Measurements from ENCODE around the gene TMC4. TPM values are rescaled to one million over a fixed set of nuclear protein-coding genes. Genes with fewer than 3 reads are reported as not detected.
"Not testable (repeated sequence)": the region's sequence is repeated elsewhere in the genome, so short reads cannot be mapped to it uniquely, and the experiment has no call there.

The TMC4 gene
- total RNA-seq, 1 experiment from 2014 or later = 13.4 TPM

GRCh38 chr19:54216869-54217268 lies 43.9 kb upstream of the TMC4 start:
- ChIA-PET POLR2A (ENCODE audit: unreplicated experiment) (no interaction called here), CTCF (no interaction called here)
- H3K9me2 ChIP-seq (replicated peaks; ENCODE audit: low read length) = no peaks in the 10 kb centered on the region
- no TSS peak for BruUV-seq (replicated peaks)
- no peaks in the 10 kb centered on the region for H4K20me1 ChIP-seq (ENCODE audit: low read length)
- no peaks in the 10 kb centered on the region for H3K4me1 ChIP-seq (ENCODE audit: insufficient read depth, low read length)
- H3K4me3 ChIP-seq (ENCODE audit: low read length) = no peak overlapping the region
- no peaks in the 10 kb centered on the region for H3K27me3 ChIP-seq (ENCODE audit: low read length)
- no peak overlapping the region for H3K9ac ChIP-seq (ENCODE audit: low read length)
- H3K27ac ChIP-seq (ENCODE audit: low read length) = no peak overlapping the region
- H2AFZ ChIP-seq (ENCODE audit: low read length) = no peak overlapping the region
- intact Hi-C loops (cut with micrococcal nuclease) = no loop called here
- H3K4me2 ChIP-seq (ENCODE audit: low read length) = no peak overlapping the region
- H3K9me3 ChIP-seq (ENCODE audit: low read length) = no peaks in the 10 kb centered on the region
- no peaks in the 10 kb centered on the region for H3F3A ChIP-seq (ENCODE audit: low read length, unreplicated experiment)
- H3K36me3 ChIP-seq (ENCODE audit: low read depth, low read length) = peaks cover 3% of the 10 kb centered on the region; the same call in 1 of the 2 replicates
- H3K79me2 ChIP-seq (ENCODE audit: low read length) = 0 out of 2 replicates have a peak, but pooled peaks cover 5% of the 10 kb centered on the region
- TF ChIP-seq CTCF (conservative IDR thresholded peaks at IDR 0.05; ENCODE audit: low read depth, low read length) = no peak
- ATAC-seq = no peak
- no peak for DNase-seq

- ATAC-seq; CTCF ChIA-PET; H2AFZ ChIP-seq (ENCODE audit: low read length); intact Hi-C loops (cut with micrococcal nuclease); H3K4me2 ChIP-seq (ENCODE audit: low read length); H3K27ac ChIP-seq (ENCODE audit: low read length); DNase-seq; H3K27me3 ChIP-seq (ENCODE audit: low read length); H3K36me3 ChIP-seq (ENCODE audit: low read depth, low read length); H3K4me3 ChIP-seq (ENCODE audit: low read length); BruUV-seq (replicated peaks); H3K9ac ChIP-seq (ENCODE audit: low read length); H3K9me3 ChIP-seq (ENCODE audit: low read length); POLR2A ChIA-PET (ENCODE audit: unreplicated experiment); H3F3A ChIP-seq (ENCODE audit: low read length, unreplicated experiment); H3K9me2 ChIP-seq (replicated peaks; ENCODE audit: low read length); H3K4me1 ChIP-seq (ENCODE audit: insufficient read depth, low read length): not testable (repeated sequence)
- Histone ChIP-seq H3K79me2 (ENCODE audit: low read length) (peaks cover 15% of the 10 kb centered on the region), H4K20me1 (ENCODE audit: low read length) (peaks cover 12% of the 10 kb centered on the region)
These were observed 41.8 kb upstream of the TMC4 start for GRCh38 chr19:54214734-54215133.

GRCh38 chr19:54214217-54214616 lies 41.3 kb upstream of the TMC4 start:
- intact Hi-C loops (cut with micrococcal nuclease); H3K27me3 ChIP-seq (ENCODE audit: low read length); H3K9me2 ChIP-seq (replicated peaks; ENCODE audit: low read length); DNase-seq; POLR2A ChIA-PET (ENCODE audit: unreplicated experiment); H3K27ac ChIP-seq (ENCODE audit: low read length); ATAC-seq; H3K9me3 ChIP-seq (ENCODE audit: low read length); H3K4me2 ChIP-seq (ENCODE audit: low read length); H3K36me3 ChIP-seq (ENCODE audit: low read depth, low read length); H3K9ac ChIP-seq (ENCODE audit: low read length); H3F3A ChIP-seq (ENCODE audit: low read length, unreplicated experiment); H3K4me3 ChIP-seq (ENCODE audit: low read length); H2AFZ ChIP-seq (ENCODE audit: low read length); CTCF ChIA-PET; BruUV-seq (replicated peaks): not testable (repeated sequence)
- H3K4me1 ChIP-seq (ENCODE audit: insufficient read depth, low read length) = peaks cover 11% of the 10 kb centered on the region
- peaks cover 15% of the 10 kb centered on the region for H3K79me2 ChIP-seq (ENCODE audit: low read length)
- peaks cover 17% of the 10 kb centered on the region for H4K20me1 ChIP-seq (ENCODE audit: low read length)

- DNase-seq = no peak
- Histone ChIP-seq H3K9ac (ENCODE audit: low read length) (no peak overlapping the region), H3K36me3 (ENCODE audit: low read depth, low read length) (peaks cover 27% of the 10 kb centered on the region), H4K20me1 (ENCODE audit: low read length) (peaks cover 47% of the 10 kb centered on the region), H3K9me2 (replicated peaks; ENCODE audit: low read length) (no peaks in the 10 kb centered on the region), H3K79me2 (ENCODE audit: low read length) (peaks cover 35% of the 10 kb centered on the region), H3K9me3 (ENCODE audit: low read length) (no peaks in the 10 kb centered on the region), H3K27me3 (ENCODE audit: low read length) (no peaks in the 10 kb centered on the region), H3K4me1 (ENCODE audit: insufficient read depth, low read length) (peaks cover 34% of the 10 kb centered on the region), H3K27ac (ENCODE audit: low read length) (no peak overlapping the region), H3K4me2 (ENCODE audit: low read length) (no peak overlapping the region), H3K4me3 (ENCODE audit: low read length) (no peak overlapping the region), H2AFZ (ENCODE audit: low read length) (no peak overlapping the region), H3F3A (ENCODE audit: low read length, unreplicated experiment) (peaks cover 19% of the 10 kb centered on the region)
- intact Hi-C loops (cut with micrococcal nuclease) = no loop called here
- no peak for ATAC-seq
- POLR2A ChIA-PET (ENCODE audit: unreplicated experiment) = no interaction called here
- TF ChIP-seq EZH2phosphoT487 (IDR thresholded peaks at IDR 0.05; ENCODE audit: borderline replicate concordance, low read length) (no peak), CTCF (conservative IDR thresholded peaks at IDR 0.05; ENCODE audit: low read depth, low read length) (no peak), EZH2 (IDR thresholded peaks at IDR 0.05; ENCODE audit: low read length, unreplicated experiment) (no peak)
- no TSS peak for BruUV-seq (replicated peaks)
- CTCF ChIA-PET = no interaction called here
These were observed 38.3 kb upstream of the TMC4 start for GRCh38 chr19:54211235-54211634.

Data from PC-3 (cell line).